ENCODE measurements around the gene GFRA3. TPM values are rescaled to one million over a fixed set of nuclear protein-coding genes. Genes with fewer than 3 reads are reported as not detected.
"Not testable (repeated sequence)": the region's sequence is repeated elsewhere in the genome, so short reads cannot be mapped to it uniquely, and the experiment has no call there.

Gene GFRA3
- total RNA-seq, 1 donor from 2014 or later, result not detected

GRCh38 chr5:138263581-138263980 is 10.8 kb downstream of the GFRA3 start:
- Histone ChIP-seq H3K4me3 (no peak overlapping the region), H3K27ac (no peak overlapping the region), H3K27me3 (no peaks in the 10 kb centered on the region), H3K36me3 (no peaks in the 10 kb centered on the region), H3K9me3 (no peaks in the 10 kb centered on the region), H3K4me1 (no peaks in the 10 kb centered on the region)
- intact Hi-C loops (cut with DNase I), result no loop called here
- DNase-seq (ENCODE audit: low spot score in 2 of 2), result no peak
- TF ChIP-seq, protein P1, sequence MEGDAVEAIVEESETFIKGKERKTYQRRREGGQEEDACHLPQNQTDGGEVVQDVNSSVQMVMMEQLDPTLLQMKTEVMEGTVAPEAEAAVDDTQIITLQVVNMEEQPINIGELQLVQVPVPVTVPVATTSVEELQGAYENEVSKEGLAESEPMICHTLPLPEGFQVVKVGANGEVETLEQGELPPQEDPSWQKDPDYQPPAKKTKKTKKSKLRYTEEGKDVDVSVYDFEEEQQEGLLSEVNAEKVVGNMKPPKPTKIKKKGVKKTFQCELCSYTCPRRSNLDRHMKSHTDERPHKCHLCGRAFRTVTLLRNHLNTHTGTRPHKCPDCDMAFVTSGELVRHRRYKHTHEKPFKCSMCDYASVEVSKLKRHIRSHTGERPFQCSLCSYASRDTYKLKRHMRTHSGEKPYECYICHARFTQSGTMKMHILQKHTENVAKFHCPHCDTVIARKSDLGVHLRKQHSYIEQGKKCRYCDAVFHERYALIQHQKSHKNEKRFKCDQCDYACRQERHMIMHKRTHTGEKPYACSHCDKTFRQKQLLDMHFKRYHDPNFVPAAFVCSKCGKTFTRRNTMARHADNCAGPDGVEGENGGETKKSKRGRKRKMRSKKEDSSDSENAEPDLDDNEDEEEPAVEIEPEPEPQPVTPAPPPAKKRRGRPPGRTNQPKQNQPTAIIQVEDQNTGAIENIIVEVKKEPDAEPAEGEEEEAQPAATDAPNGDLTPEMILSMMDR (IDR thresholded peaks at IDR 0.05), result no peak

DNA sequence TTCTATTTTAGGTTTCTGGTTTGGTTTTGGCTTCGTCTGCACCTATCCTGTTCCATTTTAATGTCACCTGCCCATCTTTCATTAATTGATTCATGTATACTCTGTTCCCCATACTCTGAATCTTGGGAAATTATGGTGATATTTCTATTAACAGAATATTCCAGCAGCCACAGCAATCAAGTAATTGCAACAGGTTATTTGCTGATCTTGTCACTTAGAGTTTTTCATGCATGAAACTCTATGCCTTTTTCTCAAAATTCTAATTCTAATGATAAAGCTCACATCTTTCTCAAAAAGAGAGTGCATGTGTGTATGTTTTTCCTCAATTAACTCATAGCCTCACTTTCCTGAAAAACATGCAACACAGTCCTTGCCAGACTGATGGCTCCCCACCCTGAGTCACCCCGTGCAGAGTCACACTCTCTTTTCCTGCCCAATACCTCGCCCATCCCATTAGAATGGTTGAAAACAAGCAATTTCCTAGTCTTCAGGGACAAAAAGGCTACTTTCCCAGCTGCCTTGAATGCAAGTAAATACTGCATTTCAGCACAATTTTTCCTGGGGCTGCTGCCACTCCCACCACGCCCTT is 15.6 kb downstream of the GFRA3 start:
- TF ChIP-seq, protein P1 (IDR thresholded peaks at IDR 0.05), result no peak
- no peaks in the 10 kb centered on the region for H3K36me3 ChIP-seq
- no peak overlapping the region for H3K4me3 ChIP-seq
- no peak for DNase-seq (ENCODE audit: low spot score in 2 of 2)
- H3K4me1 ChIP-seq, result no peaks in the 10 kb centered on the region
- intact Hi-C loops (cut with DNase I), result no loop called here
- H3K9me3 ChIP-seq, result no peaks in the 10 kb centered on the region
- H3K27me3 ChIP-seq, result no peaks in the 10 kb centered on the region
- no peak overlapping the region for H3K27ac ChIP-seq

- Histone ChIP-seq H3K27ac (no peak overlapping the region), H3K4me3 (no peak overlapping the region), H3K9me3 (no peaks in the 10 kb centered on the region), H3K36me3 (no peaks in the 10 kb centered on the region), H3K4me1 (no peaks in the 10 kb centered on the region), H3K27me3 (no peaks in the 10 kb centered on the region)
- TF ChIP-seq, protein P1 (IDR thresholded peaks at IDR 0.05), result no peak
- DNase-seq (ENCODE audit: low spot score in 2 of 2), result no peak
- intact Hi-C loops (cut with DNase I), result no loop called here
Measured at GRCh38 chr5:138257583-138257982, 16.8 kb downstream of the GFRA3 start.

DNA sequence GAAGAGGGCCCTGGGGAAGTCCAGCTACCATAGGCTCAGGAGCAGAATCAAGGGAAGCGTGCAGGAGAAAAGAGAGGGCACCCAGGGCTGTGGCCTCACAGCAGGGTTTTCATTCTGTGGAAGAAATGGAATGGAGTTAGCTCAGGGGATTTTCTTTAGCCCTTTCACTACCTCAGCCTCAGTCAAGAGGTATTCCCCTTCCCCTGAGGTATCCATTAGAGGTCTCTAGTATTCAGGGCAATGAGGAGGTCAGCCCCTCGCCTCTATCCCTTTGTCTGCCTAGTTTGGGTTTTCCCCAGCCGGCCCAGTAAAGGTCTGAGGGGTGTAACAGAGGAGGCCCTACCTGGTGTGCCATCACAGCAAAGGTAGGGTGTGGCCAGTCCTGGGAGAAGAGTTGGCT is 21.5 kb downstream of the GFRA3 start:
- no peak for DNase-seq (ENCODE audit: low spot score in 2 of 2)
- Histone ChIP-seq H3K9me3 (no peaks in the 10 kb centered on the region), H3K27me3 (no peaks in the 10 kb centered on the region), H3K4me3 (no peak overlapping the region), H3K36me3 (no peaks in the 10 kb centered on the region), H3K27ac (no peak overlapping the region), H3K4me1 (no peaks in the 10 kb centered on the region)
- intact Hi-C loops (cut with DNase I), result no loop called here
- TF ChIP-seq, protein P1 (IDR thresholded peaks at IDR 0.05), result no peak

GRCh38 chr5:138247800-138248199 is 26.6 kb downstream of the GFRA3 start:
- DNase-seq (ENCODE audit: low spot score in 2 of 2); H3K27ac ChIP-seq; H3K4me1 ChIP-seq; H3K9me3 ChIP-seq; H3K36me3 ChIP-seq; intact Hi-C loops (cut with DNase I); H3K4me3 ChIP-seq; H3K27me3 ChIP-seq: not testable (repeated sequence)

GRCh38 chr5:138246822-138247221 is 27.6 kb downstream of the GFRA3 start:
- Histone ChIP-seq H3K36me3 (no peaks in the 10 kb centered on the region), H3K9me3 (no peaks in the 10 kb centered on the region), H3K27ac (no peak overlapping the region), H3K27me3 (no peaks in the 10 kb centered on the region), H3K4me1 (no peaks in the 10 kb centered on the region), H3K4me3 (no peak overlapping the region)
- TF ChIP-seq, protein P1 (IDR thresholded peaks at IDR 0.05), result no peak
- intact Hi-C loops (cut with DNase I), result no loop called here
- no peak for DNase-seq (ENCODE audit: low spot score in 2 of 2)
